RWPE1 (cell line): Measurements from ENCODE around the gene ZNF845.
"Not testable (repeated sequence)": the region's sequence is repeated elsewhere in the genome, so short reads cannot be mapped to it uniquely, and the experiment has no call there.

Source experiments
- CTCF ChIA-PET: fragments of 350-600 bp; sonication (Branson Sonifier 250); formaldehyde crosslinking; extraction: SDS; loops from one replicate; lab custom pipeline; 2021; lab: Yijun Ruan, JAX
- POLR2A ChIA-PET: fragments of 400-600 bp; formaldehyde crosslinking; extraction: SDS; loops from one replicate; lab custom pipeline; 2020; ENCODE audit warnings: antibody characterized with exemption; ENCODE audit not compliant: low non-redundant PET; lab: Yijun Ruan, JAX
- DNase-seq: peaks from one replicate; pipeline ENCODE4 v3.0.0; 2012; ENCODE audit warnings: low spot score
- H3K27ac ChIP-seq: fragments of 450-650 bp; 2 replicates; pipeline ENCODE4 v1.5.1; 2017
- CTCF ChIP-seq: fragments of 450-650 bp; conservative IDR thresholded peaks from 2 replicates; pipeline ENCODE4 v1.5.1; 2017; ENCODE audit warnings: low read depth, mild to moderate bottlenecking

ZNF845 gene

DNA sequence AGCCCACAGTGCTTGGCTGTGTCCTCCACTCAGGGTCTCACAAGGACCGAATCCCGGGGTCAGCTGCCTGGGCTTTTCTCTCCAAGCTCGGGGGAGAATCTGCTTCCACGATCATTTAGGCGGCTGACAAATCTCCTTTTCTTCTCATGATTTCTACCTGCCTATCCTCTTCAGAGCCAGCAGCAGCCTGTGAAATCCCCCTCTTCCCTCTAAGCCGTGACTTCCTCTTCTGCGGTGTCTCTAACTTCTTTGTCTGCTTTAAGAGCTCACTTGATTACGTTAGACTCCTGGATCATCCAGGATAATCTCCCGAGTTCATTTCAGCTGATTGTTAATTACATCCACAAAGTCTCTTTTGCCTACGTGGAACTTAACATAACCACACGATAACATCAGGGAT, 22.5 kb upstream of the ZNF845 start:
- no peak for DNase-seq
- no peak for TF ChIP-seq CTCF
- no peak overlapping the region for H3K27ac ChIP-seq
- ChIA-PET POLR2A (no interaction called here), CTCF (interaction anchor here (0.6 kb wide), 1 partner anchor 55 kb away, joined by 5 read pairs; no protein-coding TSS in a partner anchor)

GRCh38 chr19:53311897-53312296, 21.7 kb upstream of the ZNF845 start:
- CTCF ChIA-PET = no interaction called here

DNA sequence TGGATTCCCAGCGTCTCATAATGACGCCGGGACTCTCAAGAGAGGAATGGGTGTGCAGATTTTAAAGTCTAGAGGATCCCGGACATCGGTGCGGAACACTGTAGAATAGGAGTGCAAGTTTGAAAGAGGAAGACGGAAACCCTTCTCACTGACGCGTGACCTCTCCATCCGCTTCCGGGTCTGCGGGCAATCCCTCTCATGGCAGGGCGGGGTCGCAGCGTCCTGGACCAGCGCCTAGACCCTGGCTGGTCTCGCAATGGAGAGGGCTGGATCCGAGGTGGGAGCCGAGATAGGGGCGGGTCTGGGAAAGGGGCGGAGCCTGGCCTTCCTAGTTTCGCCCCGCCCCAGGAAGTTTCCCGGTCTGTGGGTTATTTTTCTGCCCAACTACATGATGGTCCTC, 4.6 kb upstream of the ZNF845 start:
- ChIA-PET POLR2A (interaction anchor here (0.6 kb wide), 1 partner anchor 39 kb away, joined by 3 read pairs; no protein-coding TSS in a partner anchor), CTCF (no interaction called here)
- DNase-seq = no peak
- H3K27ac ChIP-seq = no peak overlapping the region
- no peak for TF ChIP-seq CTCF

More at GRCh38 chr19:53311897-53312296, 21.7 kb upstream of the ZNF845 start:
- no peak for DNase-seq
- TF ChIP-seq CTCF = no peak
- POLR2A ChIA-PET = no interaction called here
- no peak overlapping the region for H3K27ac ChIP-seq

DNA sequence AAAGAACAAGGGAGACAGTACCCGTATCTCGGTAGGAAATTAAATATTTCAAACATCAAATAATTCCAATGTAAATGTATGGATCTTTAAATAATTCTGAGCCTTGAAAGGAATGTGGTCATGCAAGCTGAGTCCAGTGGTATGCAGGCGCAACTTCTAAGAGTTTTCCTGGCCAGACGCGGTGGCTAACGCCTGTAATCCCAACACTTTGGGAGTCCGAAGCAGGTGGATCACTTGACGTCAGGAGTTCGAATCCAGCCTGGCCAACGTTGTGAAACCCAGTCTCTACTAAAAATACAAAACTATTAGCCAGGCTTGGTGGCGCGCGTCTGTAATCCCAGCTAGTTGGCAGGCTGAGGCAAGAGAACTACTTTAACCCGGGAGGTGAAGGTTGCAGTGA, 1.1 kb upstream of the ZNF845 start:
- CTCF ChIA-PET = no interaction called here
- POLR2A ChIA-PET = no interaction called here

DNA sequence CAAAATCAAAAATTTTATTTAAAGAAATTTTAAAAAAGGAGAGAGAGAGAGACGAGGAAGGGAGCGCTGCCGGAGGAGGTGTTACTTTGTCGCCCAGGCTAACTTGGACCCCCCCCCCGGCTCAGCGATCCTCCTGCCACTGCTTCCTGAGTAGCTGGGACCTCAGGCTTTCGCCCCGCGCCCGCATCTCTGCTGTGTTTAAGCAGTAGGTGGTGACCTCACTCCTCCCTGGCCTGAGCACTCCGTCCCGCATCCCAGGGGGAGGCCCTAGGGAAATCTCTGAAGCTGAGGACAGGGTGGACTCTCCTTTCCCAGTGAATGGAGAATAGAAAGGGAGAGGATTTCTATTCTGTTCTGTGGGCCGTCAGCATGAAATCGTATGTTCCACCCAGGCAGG, 485 bp upstream of the ZNF845 start:
- POLR2A ChIA-PET = no interaction called here

More for the DNA sequence above, 1.1 kb upstream of the ZNF845 start:
- TF ChIP-seq CTCF = no peak
- H3K27ac ChIP-seq = peak overlapping the region; percentile 85
- no peak for DNase-seq

GRCh38 chr19:53344403-53344802, 10.9 kb downstream of the ZNF845 start:
- DNase-seq, POLR2A ChIA-PET, H3K27ac ChIP-seq: not testable (repeated sequence)
- CTCF ChIA-PET = interaction anchor here (0.6 kb wide), 1 partner anchor 1567 kb away, joined by 3 read pairs; no protein-coding TSS in a partner anchor

More for the DNA sequence above, 485 bp upstream of the ZNF845 start:
- TF ChIP-seq CTCF = no peak
- H3K27ac ChIP-seq = peak overlapping the region; percentile 85
- DNase-seq = no peak
- CTCF ChIA-PET = no interaction called here

DNA sequence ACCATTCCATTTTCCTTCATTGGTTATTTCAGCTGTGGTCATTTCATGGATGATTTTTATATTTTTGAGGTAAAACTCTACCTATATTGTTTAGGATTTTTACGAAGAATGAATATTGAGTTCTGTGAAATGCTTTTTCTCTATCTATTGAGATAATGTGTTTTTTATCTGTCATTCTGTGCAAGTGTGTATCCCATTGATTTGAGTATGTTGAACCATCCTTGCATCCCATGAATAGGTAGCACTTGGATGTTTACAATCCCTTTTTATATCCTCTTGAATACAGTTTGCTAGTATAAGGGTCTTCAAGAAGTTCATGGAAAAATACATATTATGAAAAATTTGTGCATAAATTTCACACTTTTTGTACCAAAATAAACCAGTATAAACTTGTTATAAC, 22.2 kb downstream of the ZNF845 start:
- no peak overlapping the region for H3K27ac ChIP-seq
- no peak for TF ChIP-seq CTCF
- no peak for DNase-seq
- CTCF ChIA-PET = no interaction called here
- POLR2A ChIA-PET = no interaction called here
